Activated T-cell treated with anti-CD3 and anti-CD28 coated beads, Interleukin-2, amount 50 U/mL, for 24 hours (primary cell): ENCODE data around the gene KRT81.
"Not testable (repeated sequence)": the region's sequence is repeated elsewhere in the genome, so short reads cannot be mapped to it uniquely, and the experiment has no call there.

Source experiments
- DNase-seq: peaks from one replicate; pipeline ENCODE4 v3.0.0-alpha.2; 2020
- H3K27ac Mint-ChIP-seq: 2 replicates; pipeline ENCODE4 v1.8.0; 2020; ENCODE audit warnings: mild to moderate bottlenecking, mixed read lengths
- H3K27me3 Mint-ChIP-seq: 2 replicates; pipeline ENCODE4 v1.8.0; 2020; ENCODE audit warnings: mixed read lengths
- H3K36me3 Mint-ChIP-seq: 2 replicates; pipeline ENCODE4 v1.8.0; 2020; ENCODE audit warnings: low read depth, mixed read lengths
- H3K4me1 Mint-ChIP-seq: 2 replicates; pipeline ENCODE4 v1.8.0; 2020; ENCODE audit warnings: low read depth, mixed read lengths
- H3K4me3 Mint-ChIP-seq: 2 replicates; pipeline ENCODE4 v1.8.0; 2020; ENCODE audit warnings: mild to moderate bottlenecking, moderate library complexity, mixed read lengths
- H3K9me3 Mint-ChIP-seq: 2 replicates; pipeline ENCODE4 v1.8.0; 2020; ENCODE audit warnings: mixed read lengths

Gene KRT81

DNA sequence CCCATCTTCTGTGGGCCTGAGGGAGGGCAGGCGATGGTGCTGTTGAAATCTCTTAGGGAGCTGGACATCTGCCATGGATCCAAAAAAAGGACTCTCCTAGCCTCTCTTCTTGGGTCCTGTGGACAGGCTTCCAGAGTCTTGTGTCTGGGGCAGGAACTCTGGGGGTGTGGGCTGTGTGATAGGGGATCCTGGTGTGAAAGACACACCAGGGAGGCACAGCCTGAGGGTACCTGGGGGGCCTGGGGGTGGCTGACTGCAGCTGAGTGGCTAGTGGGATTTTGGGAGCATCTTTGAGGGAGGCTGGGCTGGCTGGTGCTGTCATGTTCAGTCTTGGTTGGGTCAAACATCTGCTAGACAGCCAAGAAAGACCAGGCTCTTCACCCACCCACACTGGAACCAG lies 31.7 kb upstream of the KRT81 start:
- Mint-ChIP-seq H3K36me3 (no peaks in the 10 kb centered on the region), H3K27me3 (peaks cover 43% of the 10 kb centered on the region), H3K4me1 (peaks cover 12% of the 10 kb centered on the region), H3K27ac (no peak overlapping the region), H3K4me3 (no peak overlapping the region), H3K9me3 (no peaks in the 10 kb centered on the region)
- peak; percentile 3 for DNase-seq

DNA sequence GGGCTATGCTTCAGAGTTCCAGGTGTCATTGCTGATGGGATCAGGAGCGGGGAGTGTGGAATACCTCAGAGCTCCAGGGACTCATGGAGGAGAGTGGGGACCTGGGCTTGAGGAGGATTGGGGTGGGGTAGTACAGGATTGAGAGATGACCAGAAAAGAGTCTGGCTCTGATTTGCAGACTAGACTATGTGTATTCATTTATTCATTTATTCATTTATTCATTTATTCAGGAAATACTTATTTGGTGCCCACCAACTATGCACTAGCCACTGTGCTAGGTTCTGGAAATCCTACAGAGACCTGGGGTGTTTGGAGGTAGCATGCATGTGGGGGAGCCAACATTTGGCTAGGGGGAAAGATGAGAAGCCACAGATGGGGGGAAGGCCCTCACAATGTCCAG lies 30.7 kb upstream of the KRT81 start:
- Mint-ChIP-seq H3K27ac (no peak overlapping the region), H3K27me3 (peaks cover 43% of the 10 kb centered on the region), H3K9me3 (no peaks in the 10 kb centered on the region), H3K4me3 (no peak overlapping the region), H3K4me1 (peaks cover 3% of the 10 kb centered on the region), H3K36me3 (no peaks in the 10 kb centered on the region)
- DNase-seq: no peak

DNA sequence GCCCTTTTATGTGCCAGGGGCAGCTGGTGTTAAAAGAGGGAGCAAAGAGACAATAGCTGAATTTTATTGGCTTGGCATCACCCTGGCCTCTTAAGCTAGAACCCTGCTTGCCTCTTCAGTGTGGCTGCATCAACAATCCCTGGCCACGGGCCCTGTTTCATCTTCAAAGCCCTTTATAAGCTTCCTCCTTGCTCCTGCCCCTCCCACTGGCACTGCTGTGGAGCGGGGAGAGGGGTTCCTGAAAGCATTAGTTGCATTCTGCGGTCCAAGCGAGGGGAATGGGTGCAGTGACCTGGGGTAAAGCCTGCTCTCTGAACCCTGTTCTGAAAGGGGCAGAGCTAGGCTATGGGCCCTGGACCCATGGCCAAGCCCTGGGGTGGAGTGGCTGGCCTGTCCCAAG lies 30.1 kb upstream of the KRT81 start:
- Mint-ChIP-seq H3K27me3 (peaks cover 43% of the 10 kb centered on the region), H3K9me3 (no peaks in the 10 kb centered on the region), H3K36me3 (no peaks in the 10 kb centered on the region), H3K27ac (no peak overlapping the region), H3K4me1 (no peaks in the 10 kb centered on the region), H3K4me3 (no peak overlapping the region)
- DNase-seq: no peak

DNA sequence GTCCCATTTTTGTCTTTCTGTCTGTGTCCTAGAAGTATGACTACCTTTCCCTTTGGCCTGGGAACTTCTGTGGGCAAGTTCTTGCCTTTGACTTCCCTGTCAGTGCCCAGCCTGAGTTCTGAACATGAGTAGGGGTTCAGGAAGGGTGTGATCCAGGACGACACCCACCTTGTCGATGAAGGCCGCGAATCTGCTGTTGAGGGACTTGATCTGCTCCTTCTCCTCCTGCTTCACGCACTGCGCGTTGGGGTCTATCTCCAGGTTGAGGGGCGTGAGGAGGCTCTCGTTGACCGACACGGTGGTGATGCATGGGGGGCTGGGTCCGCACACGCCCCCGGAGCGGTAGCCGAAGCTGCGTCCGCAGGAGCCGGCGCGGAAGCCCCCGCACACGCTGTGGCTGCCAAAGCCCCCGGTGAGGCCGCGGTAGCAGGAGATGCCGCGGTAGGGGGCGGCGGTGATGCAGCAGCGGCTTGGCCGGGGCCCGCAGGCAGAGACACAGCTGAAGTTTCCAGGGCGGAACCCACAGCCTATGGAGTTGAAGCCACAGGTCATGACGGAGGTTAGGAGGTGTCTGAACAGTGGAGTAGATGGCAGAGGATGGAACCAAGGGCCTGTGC lies 29.6 kb upstream of the KRT81 start, which contains the start of gene KRT83:
KRT83 (minus strand) TSS at position 615 of the 617 bp plus-strand sequence; CDS start at position 552, 63 bp downstream.
- H3K9me3 Mint-ChIP-seq: no peaks in the 10 kb centered on the region
- H3K27me3 Mint-ChIP-seq: peaks cover 40% of the 10 kb centered on the region
- no peak within 1 kb of the TSS for H3K27ac Mint-ChIP-seq
- no peak for DNase-seq
- H3K36me3 Mint-ChIP-seq: no peaks in the 10 kb centered on the region
- no peak within 1 kb of the TSS for H3K4me3 Mint-ChIP-seq
- H3K4me1 Mint-ChIP-seq: no peaks in the 10 kb centered on the region

DNA sequence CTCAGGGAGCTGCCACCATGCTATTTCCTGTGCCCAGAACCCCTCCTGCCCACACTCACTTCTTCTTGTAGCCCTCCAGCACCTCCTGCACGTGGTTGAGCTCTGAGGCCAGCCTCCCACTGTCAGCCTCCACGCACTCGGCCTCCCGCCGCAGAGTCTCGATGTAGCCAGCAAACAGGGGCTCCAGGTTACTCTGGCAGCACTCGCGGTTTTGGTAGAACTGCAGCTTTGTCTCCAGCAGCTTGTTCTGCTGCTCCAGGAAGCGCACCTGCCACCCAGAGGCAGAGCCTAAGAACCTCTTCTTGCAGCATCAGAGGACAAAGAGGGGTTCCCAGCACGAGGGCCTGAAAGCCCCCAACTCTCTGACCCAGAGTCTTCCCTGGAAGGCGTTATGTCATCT lies 27.8 kb upstream of the KRT81 start:
- H3K36me3 Mint-ChIP-seq: no peaks in the 10 kb centered on the region
- no peak for DNase-seq
- H3K4me1 Mint-ChIP-seq: no peaks in the 10 kb centered on the region
- no peaks in the 10 kb centered on the region for H3K9me3 Mint-ChIP-seq
- H3K4me3 Mint-ChIP-seq: no peak overlapping the region
- no peak overlapping the region for H3K27ac Mint-ChIP-seq
- H3K27me3 Mint-ChIP-seq: peaks cover 40% of the 10 kb centered on the region

DNA sequence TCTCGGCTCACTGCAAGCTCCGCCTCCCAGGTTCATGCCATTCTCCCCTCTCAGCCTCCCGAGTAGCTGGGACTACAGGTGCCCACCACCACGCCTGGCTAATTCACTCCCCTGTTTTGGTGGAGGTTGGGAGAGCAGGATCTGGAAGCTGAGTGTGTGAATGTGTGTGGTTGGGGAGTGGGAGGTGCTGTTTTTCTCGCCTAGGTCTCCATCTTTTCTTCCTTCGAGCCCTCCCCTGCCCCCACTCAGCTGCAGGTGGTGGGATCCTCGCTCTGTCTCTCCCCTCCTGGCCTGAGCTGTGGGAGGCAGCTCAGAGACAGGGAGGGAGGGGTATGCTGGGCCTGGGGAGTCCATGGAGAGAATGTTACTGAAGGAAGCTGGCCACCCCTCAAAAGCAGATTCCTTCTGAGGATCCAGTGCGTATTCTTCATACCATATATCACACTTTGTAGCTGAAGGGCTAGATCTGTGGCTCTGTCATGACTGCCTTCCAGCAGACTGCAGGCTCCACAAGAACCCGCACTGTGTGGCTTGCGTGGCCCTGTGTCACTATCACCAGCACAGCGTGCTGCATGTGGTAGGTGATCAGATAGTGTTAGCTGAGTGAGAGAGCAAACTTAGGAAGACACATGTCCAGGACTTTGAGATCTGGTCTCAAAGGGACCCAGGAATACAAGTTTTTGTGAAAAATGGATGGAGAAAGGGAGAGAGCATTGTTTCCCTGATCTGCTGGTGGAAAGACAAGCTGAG lies 27.1 kb upstream of the KRT81 start:
- Mint-ChIP-seq H3K9me3 (no peaks in the 10 kb centered on the region), H3K27me3 (peaks cover 44% of the 10 kb centered on the region), H3K27ac (no peak overlapping the region), H3K4me3 (no peak overlapping the region), H3K4me1 (no peaks in the 10 kb centered on the region), H3K36me3 (no peaks in the 10 kb centered on the region)
- no peak for DNase-seq

- no peak for DNase-seq
- Mint-ChIP-seq H3K4me3 (no peak overlapping the region), H3K27ac (no peak overlapping the region), H3K4me1 (no peaks in the 10 kb centered on the region), H3K36me3 (no peaks in the 10 kb centered on the region), H3K9me3 (no peaks in the 10 kb centered on the region), H3K27me3 (peaks cover 44% of the 10 kb centered on the region)
Observed at GRCh38 chr12:52317468-52318052, 26.2 kb upstream of the KRT81 start.

GRCh38 chr12:52316701-52317100 lies 25.4 kb upstream of the KRT81 start:
- DNase-seq: no peak
- Mint-ChIP-seq H3K36me3 (no peaks in the 10 kb centered on the region), H3K9me3 (no peaks in the 10 kb centered on the region), H3K27me3 (peaks cover 44% of the 10 kb centered on the region), H3K27ac (no peak overlapping the region), H3K4me1 (no peaks in the 10 kb centered on the region), H3K4me3 (no peak overlapping the region)

- no peak overlapping the region for H3K4me3 Mint-ChIP-seq
- no peak overlapping the region for H3K27ac Mint-ChIP-seq
- no peak for DNase-seq
- H3K9me3 Mint-ChIP-seq: no peaks in the 10 kb centered on the region
- peaks cover 44% of the 10 kb centered on the region for H3K27me3 Mint-ChIP-seq
- no peaks in the 10 kb centered on the region for H3K36me3 Mint-ChIP-seq
- H3K4me1 Mint-ChIP-seq: no peaks in the 10 kb centered on the region
Observed at GRCh38 chr12:52316290-52316689, 25.0 kb upstream of the KRT81 start.

DNA sequence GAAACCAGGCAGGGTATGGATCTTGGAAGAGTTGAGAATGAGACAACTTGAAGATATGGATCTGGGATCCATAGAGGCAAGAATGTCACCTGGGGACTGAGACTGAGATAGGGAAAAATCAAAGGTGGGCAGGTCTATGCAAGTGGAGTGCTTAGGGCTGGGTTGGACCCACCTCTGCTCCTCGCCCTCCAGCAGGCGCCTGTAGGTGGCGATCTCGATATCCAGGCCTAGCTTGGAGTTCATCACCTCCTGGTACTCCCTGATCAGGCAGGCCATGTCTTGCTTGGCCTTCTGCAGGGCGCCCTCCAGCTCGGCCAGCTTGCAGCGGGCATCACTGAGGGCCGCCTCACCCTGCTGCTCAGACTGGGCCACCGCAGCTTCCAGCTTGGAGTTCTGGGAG lies 24.4 kb upstream of the KRT81 start:
- H3K4me1 Mint-ChIP-seq, H3K27ac Mint-ChIP-seq, H3K4me3 Mint-ChIP-seq, H3K9me3 Mint-ChIP-seq, H3K36me3 Mint-ChIP-seq: not testable (repeated sequence)
- peak; percentile 46 for DNase-seq
- H3K27me3 Mint-ChIP-seq: peaks cover 47% of the 10 kb centered on the region

DNA sequence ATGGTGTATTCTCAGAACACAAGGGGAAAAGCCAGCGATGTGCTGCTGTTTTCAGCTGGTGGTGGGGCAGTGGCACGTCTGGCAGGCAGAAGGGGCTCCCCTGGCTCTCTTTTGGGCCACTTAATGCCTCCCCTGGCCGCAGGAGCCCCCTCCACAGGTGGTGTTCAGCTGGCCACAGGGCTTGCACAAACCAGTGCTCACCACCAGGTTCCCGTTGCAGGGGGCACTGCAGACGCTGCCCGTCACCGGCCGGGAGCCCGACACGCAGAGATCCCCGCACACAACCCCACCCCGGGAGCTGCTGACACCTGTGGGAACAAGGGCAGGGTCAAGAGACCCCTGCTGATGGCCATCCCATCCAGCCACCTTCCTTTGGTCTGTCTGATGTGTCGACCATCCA lies 23.2 kb upstream of the KRT81 start:
- Mint-ChIP-seq H3K36me3 (no peaks in the 10 kb centered on the region), H3K27me3 (peaks cover 49% of the 10 kb centered on the region), H3K4me1 (no peaks in the 10 kb centered on the region), H3K4me3 (no peak overlapping the region), H3K27ac (no peak overlapping the region), H3K9me3 (no peaks in the 10 kb centered on the region)
- DNase-seq: no peak

DNA sequence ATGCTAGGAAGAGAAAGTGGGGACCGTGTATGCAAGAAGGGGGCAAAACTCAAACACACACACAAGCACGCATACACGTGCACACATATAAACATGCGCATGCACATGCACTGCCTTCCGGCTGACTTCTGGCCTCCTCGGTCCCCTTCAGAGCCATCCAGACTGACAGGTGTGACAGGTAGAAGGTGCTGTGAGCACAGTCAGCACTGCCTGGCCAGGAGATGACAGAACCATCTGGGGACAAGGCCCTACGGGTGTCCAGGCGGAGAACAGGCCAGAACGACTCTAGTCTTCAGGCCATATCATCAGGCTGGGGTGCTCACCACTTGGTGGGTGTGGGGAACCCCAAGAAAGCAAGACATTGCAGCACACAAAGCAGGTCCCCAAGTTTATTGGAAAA lies 22.6 kb upstream of the KRT81 start:
- no peaks in the 10 kb centered on the region for H3K36me3 Mint-ChIP-seq
- H3K4me1 Mint-ChIP-seq: peaks cover 1% of the 10 kb centered on the region
- H3K27me3 Mint-ChIP-seq: peaks cover 53% of the 10 kb centered on the region
- H3K9me3 Mint-ChIP-seq: no peaks in the 10 kb centered on the region
- no peak overlapping the region for H3K27ac Mint-ChIP-seq
- no peak for DNase-seq
- no peak overlapping the region for H3K4me3 Mint-ChIP-seq

GRCh38 chr12:52313461-52313860 lies 22.1 kb upstream of the KRT81 start:
- no peaks in the 10 kb centered on the region for H3K36me3 Mint-ChIP-seq
- H3K9me3 Mint-ChIP-seq: no peaks in the 10 kb centered on the region
- no peak for DNase-seq
- H3K27me3 Mint-ChIP-seq: peaks cover 53% of the 10 kb centered on the region
- peaks cover 5% of the 10 kb centered on the region for H3K4me1 Mint-ChIP-seq
- H3K4me3 Mint-ChIP-seq: no peak overlapping the region
- H3K27ac Mint-ChIP-seq: no peak overlapping the region

GRCh38 chr12:52312086-52312485 lies 20.8 kb upstream of the KRT81 start:
- Mint-ChIP-seq H3K4me1 (peaks cover 8% of the 10 kb centered on the region), H3K27ac (no peak overlapping the region), H3K4me3 (no peak overlapping the region), H3K27me3 (peaks cover 64% of the 10 kb centered on the region), H3K36me3 (no peaks in the 10 kb centered on the region), H3K9me3 (no peaks in the 10 kb centered on the region)
- no peak for DNase-seq

GRCh38 chr12:52311285-52311648 lies 19.9 kb upstream of the KRT81 start:
- DNase-seq: no peak
- Mint-ChIP-seq H3K4me1 (peaks cover 8% of the 10 kb centered on the region), H3K27ac (no peak overlapping the region), H3K27me3 (peaks cover 72% of the 10 kb centered on the region), H3K36me3 (no peaks in the 10 kb centered on the region), H3K4me3 (no peak overlapping the region), H3K9me3 (no peaks in the 10 kb centered on the region)
